ENCODE measurements around the gene FRRS1. TPM values are rescaled to one million over a fixed set of nuclear protein-coding genes. Genes with fewer than 3 reads are reported as not detected.

The FRRS1 gene
- total and polyA plus RNA-seq, 8 donors = 8.0 to 15.1 (median 12.4) TPM

- Histone ChIP-seq H3K9me3 (no peaks in the 10 kb centered on the region), H3K27me3 (no peaks in the 10 kb centered on the region), H3K4me1 (peaks cover 0 to 16% of the 10 kb centered on the region in 2 donors), H3K27ac (peak overlapping the region in 1 of 2 donors; percentile 28), H3K4me3 (no peak overlapping the region), H3K36me3 (no peaks in the 10 kb centered on the region)
- intact Hi-C loops (cut with DNase I) = no loop called here
- ATAC-seq (peak; percentile 55), DNase-seq (no peak)
- TF ChIP-seq CTCF (IDR thresholded peaks at IDR 0.05) = no peak
These were observed 9.8 kb downstream of the FRRS1 start for GRCh38 chr1:99756598-99756997.

GRCh38 chr1:99755664-99756063, 10.8 kb downstream of the FRRS1 start:
- DNase-seq (no peak), ATAC-seq (no peak)
- intact Hi-C loops (cut with DNase I) = no loop called here
- H3K4me1 ChIP-seq = peaks cover 0 to 16% of the 10 kb centered on the region in 2 donors
- no peak overlapping the region for H3K4me3 ChIP-seq
- TF ChIP-seq CTCF (IDR thresholded peaks at IDR 0.05) = no peak
- no peaks in the 10 kb centered on the region for H3K9me3 ChIP-seq
- H3K36me3 ChIP-seq = no peaks in the 10 kb centered on the region
- H3K27me3 ChIP-seq = no peaks in the 10 kb centered on the region
- H3K27ac ChIP-seq = no peak overlapping the region

- no peaks in the 10 kb centered on the region for H3K9me3 ChIP-seq
- intact Hi-C loops (cut with DNase I) = no loop called here
- no peak for TF ChIP-seq CTCF (IDR thresholded peaks at IDR 0.05)
- H3K27me3 ChIP-seq = no peaks in the 10 kb centered on the region
- ATAC-seq = no peak
- no peak overlapping the region for H3K27ac ChIP-seq
- no peak for DNase-seq
- no peak overlapping the region for H3K4me3 ChIP-seq
- peaks cover 0 to 16% of the 10 kb centered on the region in 2 donors for H3K4me1 ChIP-seq
- H3K36me3 ChIP-seq = no peaks in the 10 kb centered on the region
These were observed 11.7 kb downstream of the FRRS1 start for GRCh38 chr1:99754697-99755096.

GRCh38 chr1:99754055-99754626, 12.3 kb downstream of the FRRS1 start:
- Histone ChIP-seq H3K4me3 (no peak overlapping the region), H3K27ac (no peak overlapping the region), H3K36me3 (no peaks in the 10 kb centered on the region), H3K27me3 (no peaks in the 10 kb centered on the region), H3K4me1 (peaks cover 0 to 12% of the 10 kb centered on the region in 2 donors), H3K9me3 (no peaks in the 10 kb centered on the region)
- DNase-seq (no peak), ATAC-seq (no peak)
- intact Hi-C loops (cut with DNase I) = no loop called here
- no peak for TF ChIP-seq CTCF (IDR thresholded peaks at IDR 0.05)

- ATAC-seq = no peak
- no peak for DNase-seq
- Histone ChIP-seq H3K27ac (no peak overlapping the region), H3K27me3 (no peaks in the 10 kb centered on the region), H3K9me3 (no peaks in the 10 kb centered on the region), H3K4me1 (peaks cover 0 to 6% of the 10 kb centered on the region in 2 donors), H3K4me3 (no peak overlapping the region), H3K36me3 (no peaks in the 10 kb centered on the region)
- intact Hi-C loops (cut with DNase I) = no loop called here
- TF ChIP-seq CTCF (IDR thresholded peaks at IDR 0.05) = no peak
These were observed 14.4 kb downstream of the FRRS1 start for GRCh38 chr1:99751877-99752504.

Measured in left lung (tissue), 10 donors.